ENCODE results near the gene METTL6.
A peak's percentile ranks its signal among the peaks of the same experiment; 100 is the strongest.
"Not testable (repeated sequence)": the region's sequence is repeated elsewhere in the genome, so short reads cannot be mapped to it uniquely, and the experiment has no call there.

METTL6 gene

GRCh38 chr3:15450438-15451215 is 23.3 kb upstream of the METTL6 start:
- no peak for DNase-seq

GRCh38 chr3:15449489-15450224 is 22.3 kb upstream of the METTL6 start:
- no peak for DNase-seq

- no peak for DNase-seq
Observed at GRCh38 chr3:15443826-15444524, 16.6 kb upstream of the METTL6 start.

- DNase-seq: no peak
Observed at GRCh38 chr3:15440891-15441290, 13.5 kb upstream of the METTL6 start.

- no peak for DNase-seq
Observed at GRCh38 chr3:15439476-15439875, 12.1 kb upstream of the METTL6 start.

- DNase-seq: no peak
Observed at GRCh38 chr3:15438983-15439382, 11.6 kb upstream of the METTL6 start.

- DNase-seq: no peak
Observed at GRCh38 chr3:15436246-15436645, 8.9 kb upstream of the METTL6 start.

- no peak for DNase-seq
Observed at GRCh38 chr3:15434756-15435155, 7.4 kb upstream of the METTL6 start.

- no peak for DNase-seq
Observed at GRCh38 chr3:15433531-15433930, 6.2 kb upstream of the METTL6 start.

GRCh38 chr3:15431256-15431837 is 4.0 kb upstream of the METTL6 start:
- DNase-seq: no peak

- DNase-seq: no peak
Observed at GRCh38 chr3:15430624-15431023, 3.3 kb upstream of the METTL6 start.

- DNase-seq: no peak
Observed at GRCh38 chr3:15429080-15429479, 1.7 kb upstream of the METTL6 start.

GRCh38 chr3:15428539-15428938 is 1.2 kb upstream of the METTL6 start:
- no peak for DNase-seq

GRCh38 chr3:15427981-15428380 is 637 bp upstream of the METTL6 start:
- no peak for DNase-seq

- no peak for DNase-seq
Observed at GRCh38 chr3:15426579-15427118, 695 bp downstream of the METTL6 start.

GRCh38 chr3:15420871-15421270 is 6.5 kb downstream of the METTL6 start:
- DNase-seq: no peak

- not testable (repeated sequence) for DNase-seq
Observed at GRCh38 chr3:15410966-15411365, 16.4 kb downstream of the METTL6 start.

- DNase-seq: no peak
Observed at GRCh38 chr3:15409774-15410173, 17.6 kb downstream of the METTL6 start.

GRCh38 chr3:15409239-15409638 is 18.1 kb downstream of the METTL6 start:
- no peak for DNase-seq

GRCh38 chr3:15405448-15406050 is 21.8 kb downstream of the METTL6 start:
- DNase-seq: no peak

GRCh38 chr3:15404767-15405166 is 22.6 kb downstream of the METTL6 start:
- no peak for DNase-seq

- no peak for DNase-seq
Observed at GRCh38 chr3:15403965-15404364, 23.4 kb downstream of the METTL6 start.

GRCh38 chr3:15403495-15403894 is 23.8 kb downstream of the METTL6 start:
- DNase-seq: peak; percentile 76

Measured in femur (tissue), 1 donor.